ENCODE measurements around the gene PROC. TPM values are rescaled to one million over a fixed set of nuclear protein-coding genes. Genes with fewer than 3 reads are reported as not detected.

Gene PROC
- total and polyA plus RNA-seq, 2 of the 8 experiments (the other 6 are each of a cell fraction or from before 2014, with no cell fraction given) = 1.5 to 1.6 TPM

DNA sequence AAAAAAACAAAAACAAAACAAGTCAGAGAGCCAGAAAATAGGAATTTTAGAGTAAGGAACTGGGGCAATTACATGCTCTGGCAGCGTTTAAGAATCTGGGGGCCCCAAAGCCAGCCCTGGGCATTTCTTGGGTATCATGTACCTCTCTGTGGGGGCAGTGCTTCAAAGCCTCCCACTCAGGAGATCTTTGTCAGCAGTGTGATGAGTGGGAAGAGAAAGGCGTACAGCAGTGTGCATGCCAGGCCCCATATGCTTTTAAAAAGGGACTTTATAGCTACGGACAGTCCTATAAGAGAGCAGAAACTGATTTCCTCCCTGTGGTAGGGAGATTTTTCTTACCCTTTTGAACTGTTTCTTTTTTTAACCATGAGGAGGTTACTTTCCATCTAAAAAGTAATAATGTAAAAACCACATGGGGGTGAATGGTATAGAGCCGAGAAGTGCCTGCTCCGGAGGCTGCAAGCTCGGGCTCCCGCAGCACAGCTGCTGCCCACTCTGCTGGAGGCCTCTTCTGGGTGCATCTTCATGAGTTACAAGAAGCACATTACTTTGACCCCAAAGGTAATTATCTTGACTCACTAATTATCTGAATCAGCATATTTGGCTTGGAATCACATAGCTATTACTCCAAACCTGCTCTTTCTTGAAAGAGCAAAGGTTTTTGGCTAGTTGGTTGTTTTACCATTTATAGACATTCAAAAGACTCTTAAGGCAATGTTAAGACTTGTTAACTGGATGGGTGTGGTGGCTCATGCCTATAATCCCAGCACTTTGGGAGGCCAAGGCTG, 46.4 kb downstream of the PROC start:
- no peak overlapping the region for H3K4me2 ChIP-seq (ENCODE audit: insufficient read depth in 1 of 2, low read depth in 2 of 2, low read length in 2 of 2)
- CTCF ChIA-PET (ENCODE audit: partially characterized antibody) = interaction anchor here (0.5 to 4.9 kb wide), 5 partner anchors 11 to 189 kb away, joined by 3 to 20 read pairs (median 3); no protein-coding TSS in a partner anchor

More for the DNA sequence above, 46.4 kb downstream of the PROC start:
- Histone ChIP-seq H3K23me2 (ENCODE audit: low read depth, low read length) (no peaks in the 10 kb centered on the region), H3K27me3 (replicated peaks in 1 of 4; ENCODE audit: control insufficient read depth in 3 of 4, extremely low read depth in 1 of 4, insufficient read depth in 3 of 4, low read length in 3 of 4) (no peaks in the 10 kb centered on the region), H3K56ac (replicated peaks; ENCODE audit: insufficient read length, low read depth, low read length) (no peak overlapping the region), H2BK15ac (ENCODE audit: low read length) (0 out of 2 replicates have a peak overlapping the region, but pooled peaks have one; percentile 72), H2AK5ac (ENCODE audit: low read depth, low read length) (no peak overlapping the region), H3K79me1 (ENCODE audit: low read depth, low read length) (no peaks in the 10 kb centered on the region), H3K27ac (ENCODE audit: low read depth, low read length) (no peak overlapping the region), H2BK20ac (ENCODE audit: low read length) (no peak overlapping the region), H3K4me1 (replicated peaks in 1 of 4; ENCODE audit: control insufficient read depth in 3 of 4, insufficient read depth in 4 of 4, low read length in 3 of 4) (peaks cover 3 to 10% (median 5%) of the 10 kb centered on the region in 4 experiments; a peak in 5 of 7 replicates), H3K9ac (replicated peaks in 1 of 4; ENCODE audit: extremely low read depth in 1 of 4, low read depth in 3 of 4, low read length in 3 of 4) (no peak overlapping the region), H3K36me3 (ENCODE audit: control insufficient read depth in 2 of 4, insufficient read depth in 4 of 4, low read length in 3 of 4) (no peaks in the 10 kb centered on the region; a peak in 1 of 8 replicates), H3K14ac (ENCODE audit: insufficient read length) (no peak overlapping the region), H2BK12ac (ENCODE audit: low read depth, low read length) (no peak overlapping the region), H4K8ac (ENCODE audit: extremely low read depth, insufficient read depth, low read length) (no peak overlapping the region), H3K4me3 (ENCODE audit: extremely low read depth in 1 of 4, insufficient read depth in 2 of 4, low read depth in 3 of 4, low read length in 4 of 4) (no peak overlapping the region), H4K91ac (replicated peaks; ENCODE audit: insufficient read length, low read length) (no peak overlapping the region), H3K4ac (replicated peaks; ENCODE audit: insufficient read length, low read depth, low read length) (no peak overlapping the region), H4K20me1 (replicated peaks in 1 of 2; ENCODE audit: control insufficient read depth in 1 of 2, insufficient read depth in 2 of 2, low read length in 2 of 2) (no peaks in the 10 kb centered on the region), H2AFZ (ENCODE audit: low read length) (no peak overlapping the region), H3K23ac (ENCODE audit: insufficient read length) (no peak overlapping the region), H2BK120ac (replicated peaks; ENCODE audit: low read depth, low read length) (no peak overlapping the region), H4K5ac (ENCODE audit: insufficient read length, low read depth, low read length) (no peak overlapping the region), H2BK5ac (ENCODE audit: low read depth, low read length) (no peak overlapping the region), H3K9me3 (ENCODE audit: insufficient read depth in 2 of 2, low read depth in 1 of 2, low read length in 1 of 2) (no peaks in the 10 kb centered on the region), H3K18ac (ENCODE audit: extremely low read depth, low read length) (no peak overlapping the region), H3K79me2 (ENCODE audit: control insufficient read depth in 1 of 2, insufficient read depth in 2 of 2, low read length in 2 of 2) (no peaks in the 10 kb centered on the region)
- 86% methylated on average over 7 of the region's 7 CpGs; no CpG with 5 or more reads in 1 of the 2 experiments for WGBS, 2 experiments (ENCODE audit: extremely low coverage in 1 of 2, insufficient coverage in 1 of 2, insufficient read length in 1 of 2, insufficient replicate concordance in 2 of 2, low coverage in 1 of 2, low lambda C conversion rate in 2 of 2, missing lambda C conversion rate in 1 of 2)
- TF ChIP-seq FOSL1 (IDR thresholded peaks at IDR 0.05; ENCODE audit: insufficient read depth, low read depth, low read length) (no peak), BRCA1 (IDR thresholded peaks at IDR 0.05; ENCODE audit: low read depth, low read length) (no peak), CREB1 (IDR thresholded peaks at IDR 0.05) (no peak), TCF12 (IDR thresholded peaks at IDR 0.05; ENCODE audit: low read depth, low read length) (no peak), ZNF274 (IDR thresholded peaks at IDR 0.05; ENCODE audit: borderline replicate concordance, extremely low read depth, low read length) (no peak), KDM5A (IDR thresholded peaks at IDR 0.05; ENCODE audit: low read length) (no peak)
- POLR2A ChIA-PET (ENCODE audit: partially characterized antibody) = interaction anchor here (0.7 to 1.7 kb wide), 3 partner anchors 14 to 48 kb away, joined by 3 to 4 read pairs (median 4); no protein-coding TSS in a partner anchor
- DNase-seq (ENCODE audit: low read depth in 1 of 2, low spot score in 2 of 2) (no peak), FAIRE-seq (no peak)
